Adrenal gland (tissue), 12 donors: ENCODE results near the gene FMR1. TPM values are rescaled to one million over a fixed set of nuclear protein-coding genes. Genes with fewer than 3 reads are reported as not detected.

Experiments used
- DNase-seq, 7 donors: peaks; one replicate each; pipeline ENCODE4 v3.0.0-alpha.2; 2019 to 2020
- H3K27ac ChIP-seq, 5 donors: fragments of 200-600 bp; sonication (generic) in 4 of 5; 1 replicate in 3 of 5; 2 replicates in 2 of 5; pipeline versions ENCODE4 v1.5.1 to v1.8.0; 2016 to 2020; ENCODE audit warnings: mild to moderate bottlenecking in 1 of 5
- H3K27me3 ChIP-seq: fragments of 200-600 bp; 2 replicates; pipeline ENCODE4 v1.8.0; 2021
- H3K36me3 ChIP-seq, 2 donors: fragments of 200-600 bp; replicated peaks in 1 of 2; 1 replicate in 1 of 2; 2 replicates in 1 of 2; pipeline versions ENCODE4 v1.5.1 to v1.8.0; 2018 to 2022
- H3K4me1 ChIP-seq, 2 donors: fragments of 200-600 bp; replicated peaks in 1 of 2; 1 replicate in 1 of 2; 2 replicates in 1 of 2; pipeline versions ENCODE4 v1.5.1 to v1.8.0; 2018 to 2021
- H3K4me3 ChIP-seq, 4 donors: fragments of 200-600 bp; sonication (generic) in 3 of 4; one replicate each; pipeline ENCODE4 v1.5.1; 2016 to 2018
- H3K9me3 ChIP-seq, 3 donors: fragments of 200-600 bp; sonication (generic) in 1 of 3; replicated peaks in 1 of 3; 1 replicate in 2 of 3; 2 replicates in 1 of 3; pipeline versions ENCODE4 v1.5.1 to v1.8.0; 2016 to 2021
- CTCF ChIP-seq, 6 experiments: fragments of 450-650 bp in 4 of 6; fragments of 200-600 bp in 2 of 6; sonication (generic) in 1 of 6; IDR thresholded peaks; 1 replicate in 5 of 6; 2 replicates in 1 of 6; pipeline versions ENCODE4 v1.5.1 to v1.8.0; 2016 to 2021; ENCODE audit warnings: antibody characterized with exemption in 6 of 6, mild to moderate bottlenecking in 2 of 6, moderate library complexity in 1 of 6
- POLR2A ChIP-seq, 2 donors: fragments of 450-650 bp; IDR thresholded peaks; one replicate each; pipeline ENCODE4 v1.6.1; 2017; ENCODE audit warnings: antibody characterized with exemption in 2 of 2, mild to moderate bottlenecking in 2 of 2, moderate library complexity in 1 of 2
- WGBS, 4 donors: extraction: QIAGEN DNeasy Blood & Tissue Kit in 2 of 4; methylation state at CpG; one replicate each; pipeline versions ENCODE4 v1.1.5 to v1.1.7; 2013 to 2017; 5-methylcytosine and 5-hydroxymethylcytosine counted together
- intact Hi-C, 2 donors: fragments of 100-400 bp; cut with DNase I; formaldehyde crosslinking; loops; one replicate each; pipeline versions ENCODE4 v1.14.1 to v1.15.0; 2022 to 2023
- polyA plus RNA-seq, 3 donors: library from polyadenylated mRNA; stranded (reverse); fragments of 200-250 nt in 2 of 3; fragments of 350-450 nt in 1 of 3; fragmentation: Illumina TruSeq in 1 of 3; extraction: RNeasy Lipid Tissue Mini Kit (QIAGEN cat#74804) in 1 of 3; gene quantifications; one replicate each; pipeline ENCODE4 v1.2.3, GENCODE V29; 2013 to 2014
- total RNA-seq, 9 donors: library from RNA; depleted of rRNA in 4 of 9; stranded (reverse); fragments of >200 nt in 4 of 9; fragments of 120-200 nt in 1 of 9; fragmentation: NEBNext Ultra II Directional in 1 of 9; extraction: Animal tissue kit (Norgen Biotek cat#: 25700) in 1 of 9; gene quantifications; one replicate each; pipeline versions ENCODE4 v1.1.0 to v1.2.4, GENCODE V29; 2013 to 2023
- donor health status: healthy with polysubstance abuse.
- donor health status: Bipolar disorder and iron deficiency.
- donor health status: DM: yes; HTN: yes; CAD: no.
- donor health status: DM: no; HTN: no; CAD: no.
- donor health status: DM: no; HTN: no; CAD: no.
- donor health status: DM: yes; HTN: yes; CAD: no.

FMR1 gene
- total and polyA plus RNA-seq, 12 donors: 11.3 to 33.7 (median 29.5) TPM

GRCh38 chrX:147893741-147894140, 18.0 kb upstream of the FMR1 start:
- Histone ChIP-seq H3K4me1 (no peaks in the 10 kb centered on the region), H3K9me3 (no peaks in the 10 kb centered on the region), H3K27me3 (no peaks in the 10 kb centered on the region), H3K4me3 (no peak overlapping the region), H3K36me3 (no peaks in the 10 kb centered on the region), H3K27ac (no peak overlapping the region)
- TF ChIP-seq CTCF (IDR thresholded peaks at IDR 0.05) (no peak), POLR2A (IDR thresholded peaks at IDR 0.05) (no peak)
- intact Hi-C loops: no loop called here
- no peak for DNase-seq

GRCh38 chrX:147894366-147894963, 17.3 kb upstream of the FMR1 start:
- 54 to 63% (median 60%) methylated on average over 4 of the region's 4 CpGs for WGBS, 4 donors
- H3K4me1 ChIP-seq: no peaks in the 10 kb centered on the region
- TF ChIP-seq POLR2A (IDR thresholded peaks at IDR 0.05): no peak
- TF ChIP-seq CTCF (IDR thresholded peaks at IDR 0.05): no peak
- H3K27ac ChIP-seq: no peak overlapping the region
- no peaks in the 10 kb centered on the region for H3K9me3 ChIP-seq
- H3K27me3 ChIP-seq: no peaks in the 10 kb centered on the region
- intact Hi-C loops: no loop called here
- H3K36me3 ChIP-seq: no peaks in the 10 kb centered on the region
- no peak overlapping the region for H3K4me3 ChIP-seq
- no peak for DNase-seq

GRCh38 chrX:147897117-147897516, 14.6 kb upstream of the FMR1 start:
- TF ChIP-seq POLR2A (IDR thresholded peaks at IDR 0.05) (no peak), CTCF (IDR thresholded peaks at IDR 0.05) (no peak)
- Histone ChIP-seq H3K36me3 (no peaks in the 10 kb centered on the region), H3K4me1 (no peaks in the 10 kb centered on the region), H3K9me3 (no peaks in the 10 kb centered on the region), H3K27ac (no peak overlapping the region), H3K4me3 (no peak overlapping the region), H3K27me3 (no peaks in the 10 kb centered on the region)
- WGBS, 4 donors: 92 to 97% (median 95%) methylated on average over 11 to 31 of the region's 31 CpGs
- intact Hi-C loops: no loop called here
- DNase-seq: no peak

DNA sequence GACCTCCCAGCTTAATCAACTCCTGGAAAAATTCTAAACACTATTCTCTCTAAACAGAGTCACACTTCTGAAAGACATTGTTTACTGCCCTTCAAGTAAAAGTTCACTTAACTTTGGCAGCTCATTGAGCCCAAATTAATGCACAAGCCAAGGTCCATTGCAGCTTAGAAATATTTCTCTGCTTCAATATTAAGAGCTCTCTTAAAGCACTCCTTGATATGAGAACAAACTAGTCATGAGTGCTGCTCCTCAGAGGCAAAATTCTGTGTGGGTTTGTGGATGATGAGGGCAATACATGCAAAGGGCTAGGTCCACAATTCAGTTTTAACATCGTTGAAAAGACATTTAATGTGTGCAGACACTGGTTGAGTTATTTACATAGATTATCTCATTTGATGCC, 12.8 kb upstream of the FMR1 start:
- Histone ChIP-seq H3K27ac (no peak overlapping the region), H3K4me1 (no peaks in the 10 kb centered on the region), H3K36me3 (no peaks in the 10 kb centered on the region), H3K9me3 (no peaks in the 10 kb centered on the region), H3K4me3 (no peak overlapping the region), H3K27me3 (no peaks in the 10 kb centered on the region)
- DNase-seq: no peak
- WGBS, 4 donors: 27 to 47% (median 39%) methylated on average over 1 of the region's 1 CpG
- intact Hi-C loops: no loop called here
- TF ChIP-seq CTCF (IDR thresholded peaks at IDR 0.05) (no peak), POLR2A (IDR thresholded peaks at IDR 0.05) (no peak)
